HG02623 (cell line): ENCODE measurements around the gene OBP2A.
"Not testable (repeated sequence)": the region's sequence is repeated elsewhere in the genome, so short reads cannot be mapped to it uniquely, and the experiment has no call there.

Experiments
- ATAC-seq: cut with Tn5 transposase; IDR thresholded peaks from one replicate; pipeline ENCODE4 v1.9.1; 2021; ENCODE audit warnings: moderate library complexity; ENCODE audit not compliant: unreplicated experiment

Gene OBP2A

DNA sequence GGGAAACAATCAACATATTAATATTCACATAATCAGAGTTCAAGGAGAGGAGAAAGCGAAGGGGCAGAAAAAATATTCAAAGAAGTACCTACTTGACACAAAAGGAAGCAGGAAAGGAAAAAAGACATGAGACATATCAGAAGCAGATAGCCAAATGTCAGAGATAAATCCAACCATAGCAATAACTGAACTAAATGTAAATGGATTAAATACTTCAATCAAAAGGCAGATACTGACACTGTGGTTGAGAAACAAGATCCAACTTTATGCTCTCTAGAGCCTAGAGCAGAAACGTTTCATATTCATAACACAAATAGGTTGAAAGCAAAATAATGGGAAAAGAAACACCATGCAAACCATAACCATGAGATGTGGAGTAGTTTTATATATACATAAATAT is 36.5 kb upstream of the OBP2A start:
- no peak for ATAC-seq

DNA sequence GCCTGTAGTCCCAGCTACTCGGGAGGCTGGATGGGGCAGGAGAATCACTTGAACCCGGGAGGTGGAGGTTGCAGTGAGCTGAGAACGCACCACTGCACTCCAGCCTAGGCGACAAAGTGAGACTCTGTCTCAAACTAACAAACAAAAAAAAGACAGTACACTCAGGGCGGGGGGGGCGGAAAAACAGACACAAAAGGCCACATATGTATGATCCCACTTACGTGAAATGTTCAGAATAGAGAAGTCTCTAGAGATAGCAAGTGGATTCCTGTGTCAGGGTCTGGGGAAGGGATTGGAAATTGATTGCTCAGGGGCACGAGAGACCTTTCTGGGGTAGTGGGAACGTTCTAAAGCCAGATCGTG is 33.7 kb upstream of the OBP2A start:
- no peak for ATAC-seq

DNA sequence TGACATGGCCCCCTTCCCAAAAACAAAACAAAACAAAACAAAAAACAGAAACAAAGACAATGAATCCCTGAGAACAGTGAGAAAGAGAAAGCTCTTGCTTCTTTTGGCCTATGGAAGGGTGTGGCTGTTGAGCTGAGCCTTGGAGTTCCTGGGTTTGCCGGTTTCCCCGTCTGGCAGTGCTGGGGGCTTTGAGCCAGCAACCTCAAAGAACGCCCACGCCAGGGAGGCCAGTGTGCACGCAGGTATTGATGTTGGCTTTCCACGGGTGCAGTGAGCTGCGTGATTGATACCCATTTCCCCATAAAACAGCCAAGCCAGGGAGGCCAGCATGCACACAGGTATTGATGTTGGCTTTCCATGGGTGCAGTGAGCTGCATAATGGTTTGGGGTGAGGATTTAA is 33.0 kb upstream of the OBP2A start:
- ATAC-seq = no peak

DNA sequence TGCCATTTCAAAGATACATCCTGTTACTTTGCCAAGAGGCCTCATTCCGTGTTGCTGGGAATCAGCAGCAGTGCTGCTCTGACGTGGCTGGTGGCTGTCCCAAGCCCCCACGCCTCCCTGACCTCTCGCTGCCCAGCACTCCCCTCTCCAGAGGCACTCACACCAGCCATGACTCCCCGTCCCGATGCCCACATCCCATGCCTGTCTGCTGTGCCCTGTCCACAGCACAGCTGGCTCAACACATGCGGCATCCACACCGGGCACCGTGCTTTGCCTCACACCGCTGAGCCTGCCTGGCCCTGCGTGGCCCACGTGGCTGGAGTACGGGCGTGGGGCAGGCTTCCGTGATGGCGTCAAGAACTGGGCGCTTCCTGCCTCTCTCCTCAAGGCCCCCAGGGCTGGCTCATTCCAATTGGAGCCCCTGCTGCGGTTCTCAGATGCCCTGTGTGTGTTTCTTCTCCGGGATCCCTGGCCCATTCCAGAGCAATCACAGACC is 32.5 kb upstream of the OBP2A start:
- no peak for ATAC-seq

DNA sequence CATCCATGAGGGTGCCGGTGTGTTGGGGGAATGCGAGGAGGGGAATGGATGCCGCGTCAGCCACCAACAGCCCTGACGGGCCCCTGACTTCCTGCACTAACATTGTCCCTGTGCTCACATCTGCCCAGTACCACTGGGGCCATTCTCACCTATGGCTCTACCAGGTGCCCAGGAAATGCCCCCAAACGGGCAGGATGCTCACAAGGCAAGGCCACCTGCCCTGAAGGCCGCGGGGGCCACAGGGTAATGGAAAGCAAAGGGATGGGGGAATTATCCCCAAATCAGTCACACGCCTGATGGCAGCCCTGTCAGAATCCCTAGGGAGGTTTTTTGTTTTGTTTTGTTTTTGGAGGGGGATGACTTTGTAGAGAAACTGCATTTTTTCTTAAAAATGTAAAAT is 32.0 kb upstream of the OBP2A start:
- ATAC-seq = not testable (repeated sequence)

DNA sequence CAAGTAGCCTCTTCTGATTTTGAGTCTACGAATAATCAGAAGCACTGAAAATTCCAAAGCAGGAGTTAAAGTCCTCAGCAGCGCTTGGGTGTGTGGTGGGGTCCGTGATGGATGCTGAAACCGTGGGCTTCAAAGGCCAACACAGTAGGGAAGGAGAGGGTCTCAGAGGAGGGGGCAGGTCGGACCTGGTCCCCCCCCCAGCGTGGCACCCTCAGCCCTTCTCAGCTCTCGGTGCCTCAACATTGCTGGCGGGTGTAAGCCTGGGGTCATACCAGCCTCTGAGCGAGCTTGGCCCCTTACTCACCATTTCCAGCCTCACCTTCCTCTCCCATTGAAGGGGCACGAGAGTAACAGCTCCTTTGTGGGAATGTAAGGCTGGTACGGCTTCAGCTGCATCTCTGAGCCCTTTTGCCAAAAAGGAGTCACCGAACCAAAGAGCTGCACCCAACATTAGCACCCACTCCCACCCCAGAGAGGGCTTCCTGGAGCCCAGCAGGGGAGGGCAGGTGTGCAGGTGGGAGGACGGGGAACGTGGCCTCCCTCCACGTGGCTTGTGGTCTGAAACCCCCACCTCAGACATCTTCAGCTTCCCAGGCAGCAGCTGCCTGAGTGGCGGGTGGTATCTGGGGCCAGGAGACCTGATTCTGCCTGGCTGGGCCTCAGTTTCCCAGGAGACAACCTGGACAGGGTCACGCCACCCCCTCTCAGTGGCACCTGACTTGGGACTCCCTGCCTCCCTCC is 31.4 kb upstream of the OBP2A start:
- no peak for ATAC-seq

DNA sequence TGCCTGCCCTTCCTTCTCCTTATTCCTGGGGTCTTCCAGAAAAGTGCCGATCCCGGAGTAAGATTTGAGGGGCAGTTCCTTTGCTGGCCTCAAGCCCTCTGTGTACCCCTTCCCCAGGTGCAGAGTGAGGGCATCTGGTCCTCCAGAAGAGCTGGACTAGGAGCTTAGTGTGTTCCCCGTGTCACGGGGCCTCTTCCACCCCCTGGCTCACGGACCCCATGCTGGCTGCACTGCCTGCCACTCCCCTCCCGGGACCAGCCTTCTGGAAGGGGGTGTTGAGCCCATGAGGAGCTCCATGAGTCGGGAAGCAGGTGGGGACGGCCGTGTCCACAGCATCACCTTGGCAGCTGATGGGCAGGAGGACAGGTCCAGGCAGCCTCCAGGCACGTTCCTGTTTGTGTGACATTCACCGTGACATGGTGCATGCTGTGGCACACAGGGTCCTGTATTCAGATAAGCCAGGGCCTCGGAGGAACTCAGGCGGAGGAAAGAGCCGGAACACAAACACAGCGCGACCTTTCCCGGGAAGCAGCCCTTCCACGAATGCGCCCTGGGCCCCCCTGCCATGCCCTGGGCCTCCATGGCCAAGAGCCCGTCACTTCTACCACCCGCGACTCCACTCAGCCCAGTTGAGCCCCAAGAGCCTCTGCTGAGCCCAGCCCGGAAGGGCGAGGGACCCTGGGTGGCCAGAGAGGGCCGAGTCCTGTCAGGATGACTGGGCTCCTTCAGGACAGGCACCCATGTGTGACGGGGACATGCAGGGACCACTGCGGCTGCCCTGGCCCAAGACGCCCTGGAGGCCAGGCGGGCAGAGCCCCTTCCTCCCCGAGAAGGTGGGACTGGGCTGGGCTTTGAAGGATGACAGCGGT is 30.6 kb upstream of the OBP2A start:
- ATAC-seq = no peak

DNA sequence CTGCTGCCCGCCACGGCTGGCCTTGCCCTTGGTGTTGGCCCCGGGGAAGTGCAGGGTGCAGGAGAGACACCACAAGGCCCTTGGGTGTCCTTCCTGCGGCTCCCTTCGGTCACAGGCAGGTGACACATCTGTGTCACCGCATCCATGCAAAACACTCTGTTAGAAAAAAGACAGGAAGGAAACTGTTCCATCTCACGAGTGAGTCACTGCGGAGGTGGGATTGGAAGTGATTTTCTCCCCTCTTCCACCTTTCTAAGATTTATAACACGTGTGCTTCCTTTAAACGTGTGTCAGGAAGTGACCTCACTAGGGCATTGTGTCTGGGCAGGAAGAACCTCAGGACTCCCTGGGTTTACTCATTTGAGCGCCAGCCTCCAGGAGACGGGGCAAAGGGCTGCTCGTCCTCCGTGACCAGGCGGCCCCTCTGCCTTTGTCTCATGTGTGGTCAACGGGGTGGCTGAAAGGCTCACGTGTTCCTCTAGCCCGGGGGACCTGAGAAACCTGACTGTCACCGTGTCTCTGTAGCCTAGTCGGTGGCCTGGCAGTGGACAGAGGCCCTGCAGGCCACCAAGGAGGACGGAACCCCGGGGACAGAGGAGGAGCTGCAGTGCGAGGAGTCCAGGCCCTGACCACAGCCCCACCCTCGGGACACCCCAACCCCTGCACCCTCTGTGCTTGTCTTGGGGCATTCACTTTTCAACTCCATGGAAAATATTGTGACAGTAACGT is 29.6 kb upstream of the OBP2A start:
- ATAC-seq = no peak

DNA sequence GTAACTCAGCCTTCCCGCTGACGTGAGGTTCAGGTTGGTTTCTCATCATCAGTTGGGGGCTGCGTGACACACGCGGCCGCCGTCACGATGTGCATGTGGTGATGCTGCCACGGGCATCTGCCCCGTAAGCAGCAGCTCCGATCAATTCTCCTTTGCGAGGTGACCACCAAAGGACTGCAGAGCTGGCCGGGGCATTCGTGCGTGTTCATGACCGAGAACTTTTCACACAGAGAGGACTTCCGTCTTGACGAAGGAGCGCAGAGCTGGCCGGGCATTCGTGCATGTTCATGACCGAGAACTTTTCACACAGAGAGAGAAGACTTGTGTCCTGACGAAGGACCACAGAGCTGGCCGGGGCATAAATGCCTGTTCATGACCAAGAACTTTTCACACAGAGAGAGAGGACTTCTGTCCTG is 28.5 kb upstream of the OBP2A start:
- no peak for ATAC-seq

DNA sequence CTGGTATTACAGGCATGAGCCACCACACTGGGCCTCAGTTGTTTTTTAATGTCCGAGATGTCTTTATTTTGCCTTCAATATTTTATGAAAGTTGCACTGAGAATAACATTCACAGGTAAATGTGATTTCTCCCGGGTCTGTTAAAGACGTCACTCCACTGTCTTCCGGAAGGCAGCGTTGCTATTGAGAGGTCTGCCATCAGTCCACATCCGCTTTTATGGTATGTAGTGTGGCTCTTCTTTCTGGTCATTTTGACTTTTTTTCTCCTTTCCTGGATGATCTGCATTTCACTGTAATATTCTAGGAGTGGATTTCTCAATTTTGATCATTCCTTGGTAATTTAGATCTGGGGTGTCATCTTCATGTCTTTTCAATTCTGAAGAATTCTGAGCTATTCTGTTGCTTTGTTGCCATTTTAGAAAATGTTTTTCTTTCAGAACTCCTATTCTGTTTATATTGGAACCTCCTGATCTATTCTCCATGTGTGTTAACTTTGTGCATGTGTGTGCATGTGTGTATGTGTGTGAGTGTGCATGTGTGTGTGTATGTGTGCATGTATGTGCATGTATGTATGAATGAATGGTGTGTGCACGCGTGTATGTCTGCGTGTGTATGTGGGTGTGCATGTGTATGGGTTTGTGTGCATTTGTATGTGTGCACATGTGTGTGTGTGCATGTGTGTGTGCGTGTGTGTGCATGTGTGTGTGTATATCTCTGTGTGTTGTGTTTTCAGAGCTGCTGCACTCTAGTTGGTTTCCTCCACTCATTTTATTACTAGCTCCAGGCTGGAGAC is 26.6 kb upstream of the OBP2A start:
- no peak for ATAC-seq

DNA sequence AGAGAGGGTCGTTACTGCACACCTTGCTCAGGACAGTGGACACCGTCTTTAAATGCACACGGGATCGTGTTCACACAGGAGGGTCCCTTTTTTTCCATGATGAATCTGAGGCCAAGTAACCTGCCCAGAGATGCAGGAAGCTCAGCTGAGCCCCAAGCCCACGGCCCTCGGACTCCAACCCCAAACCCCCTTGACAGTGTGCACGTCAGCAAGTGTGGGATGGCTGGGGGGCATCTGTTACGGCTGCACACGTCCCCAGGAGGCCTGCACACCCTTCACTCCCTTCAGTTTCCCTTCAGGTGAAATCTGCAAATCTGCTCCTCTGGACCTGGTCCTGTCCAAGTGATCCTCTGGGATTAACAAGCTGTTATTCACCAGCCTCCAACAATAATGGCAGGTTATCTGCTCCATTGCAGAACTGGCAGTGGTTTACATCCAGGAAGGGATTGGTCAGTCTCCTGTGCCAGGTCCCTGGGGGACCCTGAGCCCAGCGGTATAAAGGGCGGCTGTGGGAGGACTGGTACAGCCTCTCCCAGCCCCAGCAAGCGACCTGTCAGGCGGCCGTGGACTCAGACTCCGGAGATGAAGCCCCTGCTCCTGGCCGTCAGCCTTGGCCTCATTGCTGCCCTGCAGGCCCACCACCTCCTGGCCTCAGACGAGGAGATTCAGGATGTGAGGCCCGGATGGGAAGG is 24.9 kb upstream of the OBP2A start, which contains the start of gene LCN1:
TSS of gene LCN1 (plus strand) at position 525 of the 692 bp plus-strand sequence. CDS start at position 583, 58 bp downstream.
- ATAC-seq = no peak

DNA sequence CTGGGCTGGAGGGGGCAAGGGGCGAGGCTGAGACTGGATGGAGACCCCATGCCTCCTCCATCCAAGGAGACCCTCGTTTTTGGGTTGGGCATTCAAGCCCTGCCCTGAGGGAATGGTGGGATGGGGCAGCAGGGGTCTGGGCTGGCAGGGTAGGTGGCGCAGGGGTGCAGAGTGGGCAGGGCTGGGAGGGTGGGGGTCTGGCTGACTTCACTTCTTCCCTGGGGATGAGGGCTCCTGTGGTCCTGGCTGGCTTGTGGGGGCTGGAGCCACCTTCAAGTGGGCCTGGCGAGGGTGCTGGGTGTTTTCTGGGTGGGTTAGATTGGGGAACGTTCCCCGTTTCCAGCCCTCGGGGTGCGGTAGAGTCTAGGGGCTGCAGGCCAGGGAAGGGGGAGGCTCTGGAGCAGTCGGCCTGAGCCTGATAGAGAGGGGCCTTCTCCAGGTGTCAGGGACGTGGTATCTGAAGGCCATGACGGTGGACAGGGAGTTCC is 24.3 kb upstream of the OBP2A start:
- no peak for ATAC-seq

DNA sequence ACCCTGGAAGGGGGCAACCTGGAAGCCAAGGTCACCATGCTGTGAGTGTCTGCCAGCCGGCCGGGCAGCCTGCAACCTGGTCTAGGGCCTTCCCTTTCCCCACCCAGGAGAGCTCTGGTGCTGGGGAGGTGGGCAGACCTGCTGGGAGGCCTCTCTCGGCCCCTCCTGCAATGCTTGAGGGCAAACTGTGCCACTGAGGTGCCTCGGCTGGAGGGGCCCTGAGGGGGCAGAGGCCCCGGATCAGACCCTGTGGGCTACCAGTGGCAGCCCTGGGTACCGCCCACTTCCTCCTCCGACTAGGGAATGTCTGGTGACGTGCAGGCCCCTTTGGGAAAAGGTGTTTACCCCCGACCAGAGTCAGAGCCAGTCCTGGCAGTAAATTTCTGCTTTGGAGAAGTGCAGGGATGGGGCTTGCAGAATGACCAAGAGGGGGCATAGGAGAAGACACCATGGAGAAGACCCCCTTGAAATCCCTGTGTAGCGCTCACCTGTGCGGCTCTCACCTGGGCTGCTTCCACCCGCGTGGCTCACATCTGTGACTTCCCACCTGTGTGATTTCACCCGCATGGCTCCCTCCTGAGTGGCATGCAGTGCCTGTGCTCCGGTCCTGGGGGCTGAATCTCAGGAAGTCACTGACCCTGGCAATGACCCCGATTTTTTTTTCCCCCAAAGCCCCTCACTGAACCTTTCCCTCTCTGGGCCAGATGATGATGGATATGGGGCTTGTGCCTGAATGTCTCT is 23.6 kb upstream of the OBP2A start:
- no peak for ATAC-seq

DNA sequence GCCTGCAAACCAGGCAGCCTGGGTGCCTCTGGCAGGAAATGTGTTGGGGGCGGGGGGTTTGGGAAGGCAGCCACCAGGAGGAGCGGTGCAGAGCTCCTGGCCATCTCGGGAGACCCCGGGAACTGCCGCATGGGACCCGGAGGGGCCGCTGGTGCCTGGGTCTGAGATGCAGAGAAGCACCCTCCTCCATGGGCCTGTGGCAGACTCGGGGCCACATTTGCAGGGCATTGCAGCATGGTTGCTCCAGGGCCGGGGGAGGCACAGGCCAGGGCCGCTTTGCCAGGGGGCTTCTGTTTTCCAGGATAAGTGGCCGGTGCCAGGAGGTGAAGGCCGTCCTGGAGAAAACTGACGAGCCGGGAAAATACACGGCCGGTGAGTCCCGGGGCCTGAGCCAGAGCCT is 23.0 kb upstream of the OBP2A start:
- ATAC-seq = no peak

DNA sequence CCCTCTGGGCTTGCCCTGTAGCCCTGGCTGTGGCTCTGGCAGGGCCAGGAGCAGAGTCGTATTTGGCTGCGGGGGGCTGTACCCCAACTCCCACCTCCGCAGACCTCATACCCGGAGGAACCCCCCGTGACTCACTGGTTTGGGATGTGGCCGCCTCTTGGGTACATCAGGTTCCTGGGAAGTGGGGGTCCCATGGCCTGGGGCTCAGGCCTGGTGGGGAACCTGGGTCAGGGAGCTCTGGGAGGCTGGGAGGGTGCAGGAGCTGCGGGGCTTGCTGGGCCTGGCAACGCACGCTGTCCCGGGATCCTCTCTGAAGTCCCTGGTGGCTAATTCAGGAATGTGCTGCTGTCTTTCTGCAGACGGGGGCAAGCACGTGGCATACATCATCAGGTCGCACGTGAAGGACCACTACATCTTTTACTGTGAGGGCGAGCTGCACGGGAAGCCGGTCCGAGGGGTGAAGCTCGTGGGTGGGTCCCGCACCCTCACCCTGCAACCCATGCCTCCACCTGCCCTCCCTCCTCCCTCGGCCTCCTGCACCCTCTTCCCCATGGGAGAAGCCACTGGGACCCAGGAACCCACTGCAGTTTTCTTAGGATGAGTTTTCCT is 22.3 kb upstream of the OBP2A start:
- ATAC-seq = no peak

DNA sequence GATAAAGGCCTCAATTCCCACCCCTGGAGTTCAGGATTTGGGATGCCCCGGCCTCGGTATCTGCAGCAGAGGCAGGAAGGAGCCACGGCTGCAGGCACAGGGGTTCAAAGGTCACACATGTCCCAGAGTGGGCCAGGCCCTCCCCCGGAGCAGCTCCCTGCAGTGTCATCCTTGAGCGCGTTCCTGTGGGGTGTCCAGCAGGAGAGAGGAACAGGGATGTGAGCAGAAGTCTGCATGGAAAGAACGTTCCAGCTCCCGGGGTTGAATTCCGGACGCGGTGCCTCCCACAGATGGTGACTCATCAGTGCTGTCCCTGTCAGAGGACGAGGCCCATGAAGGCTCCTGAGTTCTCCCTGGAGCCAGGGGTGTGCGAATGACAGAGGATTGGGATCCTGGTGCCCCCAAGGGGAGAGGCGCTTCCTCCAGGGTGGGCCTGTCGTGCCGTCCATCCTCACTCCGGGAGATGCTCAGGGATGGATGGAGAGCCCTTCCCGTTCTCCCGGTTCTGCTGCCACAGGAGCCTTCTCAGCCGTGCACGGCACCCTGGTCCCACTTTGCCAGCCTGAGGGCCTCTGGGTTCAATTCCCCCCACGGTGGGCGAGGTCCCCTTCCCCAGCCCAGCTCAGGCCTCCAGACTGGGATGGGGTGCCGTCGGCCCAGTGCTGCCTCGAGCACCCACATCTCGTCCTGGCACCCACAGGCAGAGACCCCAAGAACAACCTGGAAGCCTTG is 21.6 kb upstream of the OBP2A start:
- ATAC-seq = no peak

DNA sequence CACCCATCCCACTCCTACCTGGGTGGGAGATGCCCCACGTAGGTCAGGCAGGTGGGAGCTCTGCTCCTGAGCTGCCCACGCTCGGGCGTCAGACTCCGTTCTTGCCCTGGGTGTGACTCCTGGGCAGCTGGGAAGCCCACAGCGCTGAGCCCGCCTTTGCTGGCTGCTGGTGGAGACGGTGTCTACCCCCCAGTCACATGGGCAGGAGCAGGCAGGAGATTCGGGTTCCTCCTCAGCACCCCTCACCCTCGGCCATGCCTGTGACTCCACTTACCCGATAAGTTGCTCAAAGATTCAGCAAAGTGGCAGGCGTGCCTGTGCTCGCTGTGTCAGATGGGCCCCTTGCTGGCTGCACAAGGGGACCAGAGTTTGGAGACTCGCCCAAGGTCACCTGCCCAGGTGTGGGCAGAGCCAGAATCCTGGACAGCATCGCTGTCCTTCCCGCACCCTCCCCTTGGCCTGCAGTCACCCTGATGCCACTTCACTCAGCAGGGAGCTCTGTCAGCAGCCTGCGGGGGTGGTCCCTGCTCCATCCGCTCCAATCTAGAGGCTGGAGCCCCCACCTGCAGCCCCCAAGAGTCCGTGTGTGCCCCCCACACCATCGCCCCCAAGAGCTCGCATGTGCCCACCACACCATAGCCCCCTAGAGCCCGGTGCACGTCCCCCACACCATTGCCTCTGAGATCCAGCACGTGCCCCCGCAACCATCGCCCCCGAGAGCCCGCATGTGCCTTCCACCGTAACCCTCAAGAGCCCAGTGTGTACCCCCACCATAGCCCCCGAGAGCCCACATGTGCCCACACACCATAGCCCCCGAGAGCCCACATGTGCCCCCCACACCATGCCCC is 20.5 kb upstream of the OBP2A start:
- no peak for ATAC-seq
